H1 (cell line): Measurements from ENCODE around the gene TDRD9. TPM values are rescaled to one million over a fixed set of nuclear protein-coding genes. Genes with fewer than 3 reads are reported as not detected.

Experiments
- CTCF ChIA-PET: fragments of 300-600 bp; sonication (Branson Sonifier 250); formaldehyde crosslinking; loops from one replicate; lab custom pipeline; 2021; ENCODE audit not compliant: partially characterized antibody; lab: Charles Lee
- POLR2A ChIA-PET: fragments of 300-600 bp; sonication (Branson Sonifier 250); formaldehyde crosslinking; loops from one replicate; lab custom pipeline; 2021; ENCODE audit warnings: inconsistent platforms; ENCODE audit not compliant: partially characterized antibody; lab: Charles Lee
- DNase-seq, 2 experiments: peaks; one replicate each; pipeline versions ENCODE4 v3.0.0 to v3.0.0-alpha.2; 2010 to 2022; ENCODE audit warnings: low spot score in 2 of 2, low read depth in 1 of 2, mixed read lengths in 1 of 2
- FAIRE-seq: peaks from 2 replicates; lab custom pipeline; 2011; peaks lifted over from hg19 to GRCh38; lab: Jason Lieb, UNC
- H2AFZ ChIP-seq: 2 replicates; pipeline ENCODE4 v1.8.1; 2012; ENCODE audit warnings: low read length, inconsistent platforms
- H2AK5ac ChIP-seq: 2 replicates; pipeline ENCODE4 v1.6.1; 2013; ENCODE audit warnings: low read depth, low read length
- H2BK120ac ChIP-seq: replicated peaks from 2 replicates; pipeline ENCODE3; 2013; ENCODE audit warnings: low read depth, low read length, inconsistent platforms
- H2BK12ac ChIP-seq: 2 replicates; pipeline ENCODE4 v1.6.1; 2013; ENCODE audit warnings: low read depth, low read length
- H2BK15ac ChIP-seq: 2 replicates; pipeline ENCODE4 v1.6.1; 2013; ENCODE audit warnings: low read length
- H2BK20ac ChIP-seq: 2 replicates; pipeline ENCODE4 v1.6.1; 2013; ENCODE audit warnings: low read length
- H2BK5ac ChIP-seq: 2 replicates; pipeline ENCODE4 v1.6.1; 2013; ENCODE audit warnings: low read depth, low read length
- H3K14ac ChIP-seq: 2 replicates; pipeline ENCODE4 v1.6.1; 2013; ENCODE audit warnings: inconsistent platforms; ENCODE audit not compliant: insufficient read length
- H3K18ac ChIP-seq: 2 replicates; pipeline ENCODE4 v1.6.1; 2013; ENCODE audit warnings: low read length; ENCODE audit errors: extremely low read depth
- H3K23ac ChIP-seq: 2 replicates; pipeline ENCODE4 v1.6.1; 2013; ENCODE audit warnings: inconsistent platforms; ENCODE audit not compliant: insufficient read length
- H3K23me2 ChIP-seq: 2 replicates; pipeline ENCODE4 v1.6.1; 2013; ENCODE audit warnings: low read depth, low read length
- H3K27ac ChIP-seq: 2 replicates; pipeline ENCODE4 v1.6.1; 2011; ENCODE audit warnings: low read depth, low read length, inconsistent platforms
- H3K27me3 ChIP-seq, 4 experiments: replicated peaks in 1 of 4; 1 replicate in 1 of 4; 2 replicates in 3 of 4; pipeline versions ENCODE4 v1.6.1 to v1.8.1; 2011 to 2013; ENCODE audit warnings: low read length in 3 of 4, mild to moderate bottlenecking in 3 of 4, inconsistent platforms in 2 of 4, mixed read lengths in 2 of 4, moderate library complexity in 1 of 4; ENCODE audit not compliant: control insufficient read depth in 3 of 4, insufficient read depth in 3 of 4; ENCODE audit errors: extremely low read depth in 1 of 4
- H3K36me3 ChIP-seq, 4 experiments: 2 replicates each; pipeline versions ENCODE4 v1.6.1 to v1.8.1; 2011 to 2013; ENCODE audit warnings: mild to moderate bottlenecking in 4 of 4, low read length in 3 of 4, moderate library complexity in 2 of 4, control low read depth in 1 of 4, inconsistent platforms in 1 of 4; ENCODE audit not compliant: insufficient read depth in 4 of 4, control insufficient read depth in 2 of 4
- H3K4ac ChIP-seq: replicated peaks from 2 replicates; pipeline ENCODE3; 2013; ENCODE audit warnings: low read length, low read depth, mixed read lengths, inconsistent platforms; ENCODE audit not compliant: insufficient read length
- H3K4me1 ChIP-seq, 4 experiments: replicated peaks in 1 of 4; 1 replicate in 1 of 4; 2 replicates in 3 of 4; pipeline versions ENCODE4 v1.6.1 to v1.8.1; 2011 to 2013; ENCODE audit warnings: low read length in 3 of 4, inconsistent platforms in 2 of 4, mixed read lengths in 1 of 4; ENCODE audit not compliant: insufficient read depth in 4 of 4, control insufficient read depth in 3 of 4
- H3K4me2 ChIP-seq, 2 experiments: 2 replicates each; pipeline versions ENCODE4 v1.6.1 to v1.8.1; 2011 to 2013; ENCODE audit warnings: low read depth in 2 of 2, low read length in 2 of 2, control low read depth in 1 of 2, inconsistent platforms in 1 of 2, mild to moderate bottlenecking in 1 of 2; ENCODE audit not compliant: insufficient read depth in 1 of 2
- H3K4me3 ChIP-seq, 4 experiments: fragments of 200-600, 300-600 bp in 1 of 4; sonication (generic), shearing (Covaris generic), sonication (Bioruptor Twin) in 1 of 4; 2 replicates each; pipeline versions ENCODE4 v1.5.1 to v1.8.1; 2011 to 2016; ENCODE audit warnings: low read length in 4 of 4, low read depth in 3 of 4, control low read depth in 2 of 4, inconsistent platforms in 2 of 4, mild to moderate bottlenecking in 2 of 4, mixed read lengths in 1 of 4, moderate library complexity in 1 of 4; ENCODE audit not compliant: insufficient read depth in 2 of 4; ENCODE audit errors: extremely low read depth in 1 of 4
- H3K56ac ChIP-seq: replicated peaks from 2 replicates; pipeline ENCODE3; 2013; ENCODE audit warnings: low read depth, mild to moderate bottlenecking, mixed read lengths, low read length, inconsistent platforms; ENCODE audit not compliant: insufficient read length
- H3K79me1 ChIP-seq: 2 replicates; pipeline ENCODE4 v1.6.1; 2013; ENCODE audit warnings: low read depth, low read length, control low read depth
- H3K79me2 ChIP-seq, 2 experiments: 2 replicates each; pipeline versions ENCODE4 v1.6.1 to v1.8.1; 2012 to 2013; ENCODE audit warnings: low read length in 2 of 2, mild to moderate bottlenecking in 2 of 2, inconsistent platforms in 1 of 2; ENCODE audit not compliant: insufficient read depth in 2 of 2, control insufficient read depth in 1 of 2
- H3K9ac ChIP-seq, 4 experiments: replicated peaks in 1 of 4; 1 replicate in 1 of 4; 2 replicates in 3 of 4; pipeline versions ENCODE4 v1.6.1 to v1.8.1; 2011 to 2013; ENCODE audit warnings: low read depth in 3 of 4, low read length in 3 of 4, control low read depth in 2 of 4, mild to moderate bottlenecking in 2 of 4, moderate library complexity in 2 of 4, inconsistent platforms in 1 of 4; ENCODE audit errors: extremely low read depth in 1 of 4
- H3K9me3 ChIP-seq, 2 experiments: 2 replicates each; pipeline versions ENCODE4 v1.6.1 to v1.8.1; 2012 to 2013; ENCODE audit warnings: mild to moderate bottlenecking in 2 of 2, moderate library complexity in 2 of 2, control low read depth in 1 of 2, inconsistent platforms in 1 of 2, low read depth in 1 of 2, low read length in 1 of 2, mixed read lengths in 1 of 2; ENCODE audit not compliant: insufficient read depth in 2 of 2
- H4K20me1 ChIP-seq, 2 experiments: replicated peaks in 1 of 2; 2 replicates each; pipeline versions ENCODE3 to v1.8.1; 2011 to 2013; ENCODE audit warnings: inconsistent platforms in 2 of 2, low read length in 2 of 2, mild to moderate bottlenecking in 1 of 2; ENCODE audit not compliant: insufficient read depth in 2 of 2, control insufficient read depth in 1 of 2
- H4K5ac ChIP-seq: 2 replicates; pipeline ENCODE4 v1.6.1; 2013; ENCODE audit warnings: low read length, low read depth, mixed read lengths, inconsistent platforms; ENCODE audit not compliant: insufficient read length
- H4K8ac ChIP-seq: 2 replicates; pipeline ENCODE4 v1.8.0; 2013; ENCODE audit warnings: mild to moderate bottlenecking, moderate library complexity, low read length, inconsistent platforms; ENCODE audit not compliant: insufficient read depth; ENCODE audit errors: extremely low read depth
- H4K91ac ChIP-seq: replicated peaks from 2 replicates; pipeline ENCODE3; 2013; ENCODE audit warnings: low read length, mixed read lengths, inconsistent platforms; ENCODE audit not compliant: insufficient read length
- BCL11A ChIP-seq, 2 experiments: IDR thresholded peaks; one replicate each; pipeline ENCODE4 v1.6.1; 2011; ENCODE audit warnings: low read depth in 2 of 2, low read length in 2 of 2, mild to moderate bottlenecking in 2 of 2
- CEBPB ChIP-seq: IDR thresholded peaks from 2 replicates; pipeline ENCODE4 v1.6.1; 2012; ENCODE audit warnings: low read depth, low read length
- EP300 ChIP-seq, 2 experiments: IDR thresholded peaks; 1 replicate in 1 of 2; 2 replicates in 1 of 2; pipeline ENCODE4 v1.6.1; 2011 to 2012; ENCODE audit warnings: low read depth in 2 of 2, low read length in 2 of 2, mild to moderate bottlenecking in 2 of 2, borderline replicate concordance in 1 of 2, inconsistent platforms in 1 of 2, moderate library complexity in 1 of 2
- GABPA ChIP-seq: IDR thresholded peaks from 2 replicates; pipeline ENCODE4 v1.6.1; 2011; ENCODE audit warnings: mild to moderate bottlenecking, low read length, moderate library complexity, borderline replicate concordance; ENCODE audit not compliant: insufficient read depth
- JUND ChIP-seq: IDR thresholded peaks from 2 replicates; pipeline ENCODE4 v1.6.1; 2011; ENCODE audit warnings: mild to moderate bottlenecking, improper control_type of control experiment, low read length
- KDM1A ChIP-seq: fragments of 200-600, 300-600 bp; sonication (generic); IDR thresholded peaks from 2 replicates; pipeline ENCODE4 v1.7.1; 2016; ENCODE audit warnings: mild to moderate bottlenecking, low read length, borderline replicate concordance
- POLR2A ChIP-seq, 2 experiments: IDR thresholded peaks; 1 replicate in 1 of 2; 2 replicates in 1 of 2; pipeline ENCODE4 v1.6.1; 2011; ENCODE audit warnings: low read depth in 2 of 2, low read length in 2 of 2, mild to moderate bottlenecking in 2 of 2; ENCODE audit errors: control extremely low read depth in 1 of 2
- RAD21 ChIP-seq, 2 experiments: IDR thresholded peaks in 1 of 2; conservative IDR thresholded peaks in 1 of 2; 2 replicates each; pipeline ENCODE4 v1.6.1; 2011; ENCODE audit warnings: low read depth in 2 of 2, low read length in 2 of 2, improper control_type of control experiment in 1 of 2, inconsistent platforms in 1 of 2, mild to moderate bottlenecking in 1 of 2, moderate library complexity in 1 of 2
- RNF2 ChIP-seq: fragments of 200-900, 300-1000 bp; sonication (generic); IDR thresholded peaks from 2 replicates; pipeline ENCODE4 v1.7.1; 2016; ENCODE audit warnings: borderline replicate concordance, low read depth, mild to moderate bottlenecking, antibody characterized with exemption, low read length; ENCODE audit not compliant: poor library complexity, severe bottlenecking; ENCODE audit errors: missing control alignments
- WGBS, 2 experiments: shearing (Covaris generic) in 1 of 2; methylation state at CpG; one replicate each; pipeline versions ENCODE4 v1.1.6 to v1.1.7; 2013 to 2015; ENCODE audit warnings: low lambda C conversion rate in 2 of 2, mixed read lengths in 2 of 2, inconsistent platforms in 1 of 2, low coverage in 1 of 2, missing lambda C conversion rate in 1 of 2; ENCODE audit not compliant: insufficient replicate concordance in 2 of 2, insufficient coverage in 1 of 2, insufficient read length in 1 of 2; ENCODE audit errors: extremely low coverage in 1 of 2, missing lambda C conversion rate in 1 of 2; 5-methylcytosine and 5-hydroxymethylcytosine counted together
- polyA plus RNA-seq, 7 experiments: library from polyadenylated mRNA; depleted of rRNA in 3 of 7; stranded (reverse) in 5 of 7; unstranded in 2 of 7; fragments of >200 nt in 5 of 7; fragments of 200-250 nt in 2 of 7; gene quantifications; 1 replicate in 5 of 7; 2 replicates in 1 of 7; 4 replicates in 1 of 7; pipeline versions ENCODE4 v1.2.1 to v1.2.3, GENCODE V29; 2011 to 2013; ENCODE audit warnings: missing spikeins in 2 of 7, mixed read lengths in 2 of 7
- total RNA-seq: library from RNA; stranded (reverse); fragmentation: NEBNext Ultra II Directional; extraction: Animal tissue kit (Norgen Biotek cat#: 25700); gene quantifications from 2 replicates; pipeline ENCODE4 v1.2.1, GENCODE V29; 2021
- TF ChIP-seq, protein P1 (sequence below): IDR thresholded peaks from 2 replicates; pipeline ENCODE4 v1.6.1; 2012; ENCODE audit warnings: inconsistent platforms

Gene TDRD9
- total and polyA plus RNA-seq, 2 of the 8 experiments (the other 6 are each of a cell fraction or from before 2014, with no cell fraction given) = not detected

DNA sequence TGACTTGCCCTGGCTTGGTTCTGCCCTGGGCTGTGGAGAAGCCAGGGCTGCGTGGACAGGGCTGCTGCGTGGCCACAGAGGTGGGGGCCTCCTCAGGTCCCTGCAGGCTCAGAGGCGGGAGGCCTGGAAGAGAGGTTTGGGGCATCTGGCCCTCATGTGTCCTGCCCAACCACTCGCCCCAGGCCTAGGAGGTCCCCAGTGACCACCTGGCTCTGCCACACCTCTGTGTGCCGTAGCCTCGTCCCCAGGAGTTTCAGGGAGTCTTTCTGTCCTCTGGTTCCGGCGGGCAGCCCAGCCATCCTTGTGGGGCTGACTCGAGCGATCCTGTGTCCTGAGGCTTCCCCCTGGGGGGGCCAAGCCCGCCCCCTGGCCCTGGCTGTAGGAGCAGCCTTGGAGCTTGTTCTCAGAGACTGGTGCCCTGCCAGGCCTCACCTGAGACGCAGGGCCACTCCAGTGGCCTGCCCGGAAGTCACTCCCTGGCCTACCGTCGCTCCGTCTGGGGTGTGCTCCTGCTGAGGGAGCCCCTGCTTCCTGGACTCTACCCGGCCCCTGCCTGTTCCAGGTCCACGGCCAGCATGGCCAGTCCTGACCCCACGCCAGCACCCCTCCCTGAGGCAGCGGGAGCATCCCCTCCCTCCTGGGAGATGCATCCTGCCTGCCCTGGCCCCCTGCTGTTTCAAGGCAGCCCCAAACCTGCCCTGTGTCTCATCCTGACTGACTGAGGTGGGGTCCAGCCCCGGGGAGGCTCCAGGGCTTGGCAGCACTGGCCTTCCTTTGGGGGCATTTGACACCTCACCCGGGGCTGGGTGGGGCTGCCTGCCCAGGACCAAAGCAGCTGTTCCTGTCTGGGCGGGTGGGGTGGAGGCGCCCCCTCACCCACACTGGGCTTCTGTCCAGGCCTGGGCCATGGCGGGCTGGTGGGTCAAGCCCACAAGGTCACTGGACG is 171.1 kb downstream of the TDRD9 start:
- DNase-seq (no peak), FAIRE-seq (no peak)
- Histone ChIP-seq H2BK15ac (no peak overlapping the region), H4K5ac (no peak overlapping the region), H3K79me2 (no peaks in the 10 kb centered on the region), H3K4ac (no peak overlapping the region), H2BK12ac (no peak overlapping the region), H3K18ac (no peak overlapping the region), H2BK5ac (no peak overlapping the region), H3K56ac (no peak overlapping the region), H3K36me3 (no peaks in the 10 kb centered on the region), H3K9ac (0 out of 7 replicates have a peak overlapping the region, but pooled peaks of 1 of the 4 experiments have one; percentile 13), H3K27me3 (no peaks in the 10 kb centered on the region; a peak in 3 of 7 replicates), H2BK20ac (no peak overlapping the region), H3K4me3 (no peak overlapping the region), H3K14ac (no peak overlapping the region), H4K20me1 (no peaks in the 10 kb centered on the region), H3K27ac (no peak overlapping the region), H4K91ac (no peak overlapping the region), H3K23me2 (no peaks in the 10 kb centered on the region), H3K4me2 (no peak overlapping the region), H2AK5ac (no peak overlapping the region), H3K4me1 (peaks cover 0 to 2% (median under 1%) of the 10 kb centered on the region in 4 experiments; a peak in 3 of 7 replicates), H3K23ac (no peak overlapping the region), H2AFZ (no peak overlapping the region), H3K79me1 (no peaks in the 10 kb centered on the region), H4K8ac (peak overlapping the region; percentile 25; the same call in 1 of the 2 replicates), H3K9me3 (no peaks in the 10 kb centered on the region), H2BK120ac (no peak overlapping the region)
- ChIA-PET POLR2A (no interaction called here), CTCF (interaction anchor here (0.6 to 2.2 kb wide), 10 partner anchors 7 to 45 kb away, joined by 3 to 9 read pairs (median 3); no protein-coding TSS in a partner anchor)
- 89% methylated on average over 18 of the region's 26 CpGs; no CpG with 5 or more reads in 1 of the 2 experiments for WGBS, 2 experiments
- TF ChIP-seq RNF2 = no peak
- no peak for TF ChIP-seq BCL11A (IDR thresholded peaks at IDR 0.05; ENCODE audit: low read depth in 2 of 2, low read length in 2 of 2)
- TF ChIP-seq RAD21 (IDR thresholded peaks at IDR 0.05 in 1 of 2, conservative IDR thresholded peaks at IDR 0.05 in 1 of 2; ENCODE audit: low read depth in 2 of 2, low read length in 2 of 2) = no peak
- TF ChIP-seq KDM1A = no peak
- TF ChIP-seq EP300 (IDR thresholded peaks at IDR 0.05; ENCODE audit: borderline replicate concordance in 1 of 2, low read depth in 2 of 2, low read length in 2 of 2) = no peak
- no peak for TF ChIP-seq JUND
- TF ChIP-seq, protein P1, sequence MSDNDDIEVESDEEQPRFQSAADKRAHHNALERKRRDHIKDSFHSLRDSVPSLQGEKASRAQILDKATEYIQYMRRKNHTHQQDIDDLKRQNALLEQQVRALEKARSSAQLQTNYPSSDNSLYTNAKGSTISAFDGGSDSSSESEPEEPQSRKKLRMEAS = no peak
- TF ChIP-seq POLR2A (IDR thresholded peaks at IDR 0.05; ENCODE audit: control extremely low read depth in 1 of 2, low read depth in 2 of 2, low read length in 2 of 2) = no peak
- no peak for TF ChIP-seq CEBPB
- TF ChIP-seq GABPA = no peak
